ENCODE data around the gene RCAN2. TPM values are rescaled to one million over a fixed set of nuclear protein-coding genes. Genes with fewer than 3 reads are reported as not detected.

RCAN2 gene
- total RNA-seq, 2 donors from 2014 or later = 0.55 to 7.6 TPM

DNA sequence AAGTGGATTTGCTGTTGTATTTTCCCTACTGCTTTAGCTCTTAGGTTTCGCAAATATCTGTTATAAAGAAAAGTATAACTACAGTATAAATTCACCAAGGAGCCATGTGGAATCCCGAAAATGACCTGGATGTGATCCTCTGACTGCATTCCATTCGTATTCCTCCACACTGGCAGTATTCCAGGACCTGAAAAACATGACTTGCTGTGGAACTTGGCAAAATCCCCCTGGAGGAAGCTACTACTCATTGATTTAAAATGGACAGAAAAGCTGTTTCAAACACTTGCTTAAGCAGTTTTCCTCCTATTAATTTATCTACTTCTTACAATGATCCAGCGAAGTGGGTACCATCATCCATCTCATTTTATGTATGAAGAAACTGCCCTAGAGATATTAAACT lies 307.1 kb downstream of the RCAN2 start:
- DNase-seq (ENCODE audit: low spot score) (no peak), ATAC-seq (no peak)
- no peaks in the 10 kb centered on the region for H3K9me3 Mint-ChIP-seq
- H3K36me3 Mint-ChIP-seq = no peaks in the 10 kb centered on the region
- no peaks in the 10 kb centered on the region for H3K4me1 Mint-ChIP-seq (ENCODE audit: low read depth in 2 of 2)
- no peak overlapping the region for H3K27ac Mint-ChIP-seq
- H3K27me3 Mint-ChIP-seq = peaks cover 12 to 21% of the 10 kb centered on the region in 2 donors
- H3K4me3 Mint-ChIP-seq = no peak overlapping the region

GRCh38 chr6:46175976-46176375 lies 315.3 kb downstream of the RCAN2 start:
- no peaks in the 10 kb centered on the region for H3K9me3 Mint-ChIP-seq
- H3K27ac Mint-ChIP-seq = peak overlapping the region; percentile 87 to 91
- peaks cover 39 to 43% of the 10 kb centered on the region in 2 donors for H3K4me1 Mint-ChIP-seq (ENCODE audit: low read depth in 2 of 2)
- H3K36me3 Mint-ChIP-seq = peaks cover 9% of the 10 kb centered on the region
- peak overlapping the region; percentile 85 for H3K4me3 Mint-ChIP-seq
- DNase-seq (ENCODE audit: low spot score) (no peak), ATAC-seq (peak; percentile 18 to 44)
- peaks cover 0 to 5% of the 10 kb centered on the region in 2 donors for H3K27me3 Mint-ChIP-seq

GRCh38 chr6:46175446-46175845 lies 315.8 kb downstream of the RCAN2 start:
- DNase-seq (ENCODE audit: low spot score) = no peak
- H3K9me3 Mint-ChIP-seq = no peaks in the 10 kb centered on the region
- peaks cover 42 to 46% of the 10 kb centered on the region in 2 donors for H3K4me1 Mint-ChIP-seq (ENCODE audit: low read depth in 2 of 2)
- peaks cover 0 to 5% of the 10 kb centered on the region in 2 donors for H3K27me3 Mint-ChIP-seq
- peak overlapping the region; percentile 85 for H3K4me3 Mint-ChIP-seq
- ATAC-seq = peak; percentile 86 to 90
- peaks cover 9% of the 10 kb centered on the region for H3K36me3 Mint-ChIP-seq
- H3K27ac Mint-ChIP-seq = peak overlapping the region; percentile 87 to 91

DNA sequence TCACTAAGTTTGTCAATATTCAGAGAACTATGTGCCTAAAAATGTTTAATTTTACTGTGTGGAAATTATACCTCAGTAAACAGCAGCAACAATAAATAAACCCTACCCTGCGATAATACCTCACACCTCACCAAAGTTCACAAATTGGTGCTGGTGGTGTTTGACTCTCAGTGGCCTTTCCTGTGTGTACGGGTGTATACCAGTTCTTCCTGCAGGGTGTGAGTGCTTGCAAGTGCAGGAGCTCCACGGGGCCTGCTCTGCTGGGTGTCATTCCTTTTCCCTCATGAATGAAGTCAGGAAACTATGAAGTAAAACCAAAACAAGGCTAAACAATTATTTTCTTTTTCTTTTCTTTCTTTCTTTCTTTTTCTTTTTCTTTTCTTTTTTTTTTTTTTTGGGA lies 316.3 kb downstream of the RCAN2 start:
- Mint-ChIP-seq H3K36me3 (peaks cover 9% of the 10 kb centered on the region), H3K4me3 (peak overlapping the region; percentile 85), H3K27me3 (peaks cover 0 to 5% of the 10 kb centered on the region in 2 donors), H3K4me1 (ENCODE audit: low read depth in 2 of 2) (peaks cover 47 to 52% of the 10 kb centered on the region in 2 donors), H3K9me3 (no peaks in the 10 kb centered on the region), H3K27ac (peak overlapping the region; percentile 87 to 91)
- DNase-seq (ENCODE audit: low spot score) = no peak
- peak; percentile 52 to 61 for ATAC-seq

- H3K4me3 Mint-ChIP-seq = no peak overlapping the region
- no peak for DNase-seq (ENCODE audit: low spot score)
- no peaks in the 10 kb centered on the region for H3K27me3 Mint-ChIP-seq
- H3K27ac Mint-ChIP-seq = no peak overlapping the region
- H3K36me3 Mint-ChIP-seq = peaks cover 2% of the 10 kb centered on the region
- no peaks in the 10 kb centered on the region for H3K9me3 Mint-ChIP-seq
- H3K4me1 Mint-ChIP-seq (ENCODE audit: low read depth in 2 of 2) = peaks cover 41 to 45% of the 10 kb centered on the region in 2 donors
- ATAC-seq = no peak
Observed at GRCh38 chr6:46172176-46172575, 319.1 kb downstream of the RCAN2 start.

Other genes starting within 250 kb of the RCAN2 start
- not detected for gene CYP39A1, start 161.4 kb upstream of the RCAN2 start, total RNA-seq
- gene SLC25A27, start 161.5 kb upstream of the RCAN2 start, total RNA-seq = 1 to 10 TPM in 1 of 2 donors, not detected in 1; 1.0 TPM
- not detected for gene TDRD6, start 196.4 kb upstream of the RCAN2 start, total RNA-seq
- not detected for gene PLA2G7, start 243.9 kb upstream of the RCAN2 start, total RNA-seq

Measured in natural killer cell treated with Interleukin-12 subunit alpha and Interleukin-12 subunit beta and Interleukin-15 and Interleukin-18, amount 100 ng/mL, for 72 hours (primary cell).